Astrocyte (in vitro differentiated cells and primary cell): ENCODE results near the gene OPN1SW. TPM values are rescaled to one million over a fixed set of nuclear protein-coding genes. Genes with fewer than 3 reads are reported as not detected.
A peak's percentile ranks its signal among the peaks of the same experiment; 100 is the strongest.

Experiments
- DNase-seq: peaks from one replicate; pipeline ENCODE4 v3.0.0-alpha.2; 2010; ENCODE audit warnings: low read depth
- FAIRE-seq: peaks from 2 replicates; lab custom pipeline; 2011; peaks lifted over from hg19 to GRCh38; lab: Jason Lieb, UNC
- H2AFZ ChIP-seq: 2 replicates; pipeline ENCODE4 v1.6.0; 2012; ENCODE audit warnings: low read depth, low read length, inconsistent platforms
- H3K27ac ChIP-seq: 2 replicates; pipeline ENCODE4 v1.5.1; 2011; ENCODE audit warnings: low read depth, low read length, inconsistent platforms
- H3K27me3 ChIP-seq: 2 replicates; pipeline ENCODE4 v1.6.0; 2011; ENCODE audit warnings: low read length, inconsistent platforms; ENCODE audit not compliant: insufficient read depth
- H3K36me3 ChIP-seq: 2 replicates; pipeline ENCODE4 v1.5.1; 2011; ENCODE audit warnings: low read length, inconsistent platforms; ENCODE audit not compliant: insufficient read depth
- H3K4me1 ChIP-seq: 2 replicates; pipeline ENCODE4 v1.5.1; 2011; ENCODE audit warnings: low read length, inconsistent platforms; ENCODE audit not compliant: insufficient read depth
- H3K4me2 ChIP-seq: 2 replicates; pipeline ENCODE4 v1.6.0; 2012; ENCODE audit warnings: low read length, inconsistent platforms
- H3K4me3 ChIP-seq: 2 replicates; pipeline ENCODE4 v1.5.1; 2011; ENCODE audit warnings: low read depth, mild to moderate bottlenecking, low read length, inconsistent platforms; ENCODE audit not compliant: insufficient read depth
- H3K79me2 ChIP-seq: 2 replicates; pipeline ENCODE4 v1.6.0; 2012; ENCODE audit warnings: mild to moderate bottlenecking, low read length, inconsistent platforms; ENCODE audit not compliant: insufficient read depth
- H3K9ac ChIP-seq: 2 replicates; pipeline ENCODE4 v1.6.0; 2012; ENCODE audit warnings: mild to moderate bottlenecking, low read length, inconsistent platforms
- H3K9me3 ChIP-seq: 2 replicates; pipeline ENCODE4 v1.5.1; 2012; ENCODE audit warnings: low read depth, mild to moderate bottlenecking, low read length, inconsistent platforms; ENCODE audit not compliant: insufficient read depth
- H4K20me1 ChIP-seq: 2 replicates; pipeline ENCODE4 v1.6.0; 2012; ENCODE audit warnings: low read length, inconsistent platforms; ENCODE audit not compliant: insufficient read depth
- H3K27ac Mint-ChIP-seq: one replicate; pipeline ENCODE4 v1.8.0; 2021; ENCODE audit warnings: mild to moderate bottlenecking, mixed read lengths; ENCODE audit not compliant: unreplicated experiment
- H3K27me3 Mint-ChIP-seq: one replicate; pipeline ENCODE4 v1.8.0; 2021; ENCODE audit warnings: low read depth, mixed read lengths; ENCODE audit not compliant: unreplicated experiment
- H3K36me3 Mint-ChIP-seq: one replicate; pipeline ENCODE4 v1.8.0; 2021; ENCODE audit warnings: low read depth, mixed read lengths; ENCODE audit not compliant: unreplicated experiment
- H3K4me1 Mint-ChIP-seq: one replicate; pipeline ENCODE4 v1.8.0; 2021; ENCODE audit warnings: low read depth, mixed read lengths; ENCODE audit not compliant: unreplicated experiment
- H3K4me3 Mint-ChIP-seq: one replicate; pipeline ENCODE4 v1.8.0; 2021; ENCODE audit warnings: mild to moderate bottlenecking, moderate library complexity, mixed read lengths; ENCODE audit not compliant: unreplicated experiment
- H3K9me3 Mint-ChIP-seq: one replicate; pipeline ENCODE4 v1.8.0; 2021; ENCODE audit warnings: mild to moderate bottlenecking, mixed read lengths; ENCODE audit not compliant: unreplicated experiment
- EZH2 ChIP-seq: IDR thresholded peaks from 2 replicates; pipeline ENCODE4 v1.6.1; 2012; ENCODE audit warnings: mild to moderate bottlenecking, low read length, inconsistent platforms; ENCODE audit not compliant: insufficient read depth
- total RNA-seq: library from RNA; stranded (reverse); gene quantifications from 2 replicates; pipeline ENCODE4 v1.2.1, GENCODE V29; 2021
- TF ChIP-seq, protein P1 (sequence below): IDR thresholded peaks from 2 replicates; pipeline ENCODE4 v1.5.1; 2011; ENCODE audit warnings: low read depth, mild to moderate bottlenecking, inconsistent platforms, low read length, moderate library complexity; ENCODE audit not compliant: insufficient read depth

OPN1SW gene
- total RNA-seq, 1 donor from 2014 or later = not detected

DNA sequence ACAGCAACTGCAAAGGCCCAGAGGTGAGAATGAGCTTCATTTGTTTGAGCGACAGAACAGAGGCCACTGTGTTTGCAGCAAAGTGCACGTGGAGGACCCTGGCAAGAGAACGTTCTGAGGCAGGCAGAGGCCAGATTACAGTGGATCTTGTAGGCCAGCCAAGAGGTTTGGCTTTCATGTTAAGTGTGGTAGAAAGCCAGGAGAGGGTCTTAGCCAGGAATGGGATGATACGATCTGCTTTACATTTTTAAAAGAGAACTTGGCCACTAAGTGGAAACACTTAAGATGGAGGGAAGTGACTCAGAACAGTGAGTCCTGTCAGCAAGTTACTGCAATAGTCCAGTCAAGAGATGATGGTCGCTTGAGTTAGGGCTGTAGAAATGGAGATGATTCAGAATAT lies 20.7 kb upstream of the OPN1SW start:
- no peak for FAIRE-seq
- peaks cover 3% of the 10 kb centered on the region for H3K9me3 Mint-ChIP-seq
- peak; percentile 89 for DNase-seq
- H3K9me3 ChIP-seq = no peaks in the 10 kb centered on the region
- H3K9ac ChIP-seq = no peak overlapping the region
- no peaks in the 10 kb centered on the region for H4K20me1 ChIP-seq
- H3K4me2 ChIP-seq = peak overlapping the region; percentile 11
- no peak overlapping the region for H2AFZ ChIP-seq
- no peak overlapping the region for H3K4me3 ChIP-seq
- H3K79me2 ChIP-seq = no peaks in the 10 kb centered on the region
- H3K4me1 Mint-ChIP-seq = peaks cover 14% of the 10 kb centered on the region
- peak overlapping the region; percentile 55 for H3K27ac Mint-ChIP-seq
- H3K27me3 Mint-ChIP-seq = peaks cover 2% of the 10 kb centered on the region
- H3K36me3 ChIP-seq = no peaks in the 10 kb centered on the region
- no peak for TF ChIP-seq EZH2
- TF ChIP-seq, protein P1, sequence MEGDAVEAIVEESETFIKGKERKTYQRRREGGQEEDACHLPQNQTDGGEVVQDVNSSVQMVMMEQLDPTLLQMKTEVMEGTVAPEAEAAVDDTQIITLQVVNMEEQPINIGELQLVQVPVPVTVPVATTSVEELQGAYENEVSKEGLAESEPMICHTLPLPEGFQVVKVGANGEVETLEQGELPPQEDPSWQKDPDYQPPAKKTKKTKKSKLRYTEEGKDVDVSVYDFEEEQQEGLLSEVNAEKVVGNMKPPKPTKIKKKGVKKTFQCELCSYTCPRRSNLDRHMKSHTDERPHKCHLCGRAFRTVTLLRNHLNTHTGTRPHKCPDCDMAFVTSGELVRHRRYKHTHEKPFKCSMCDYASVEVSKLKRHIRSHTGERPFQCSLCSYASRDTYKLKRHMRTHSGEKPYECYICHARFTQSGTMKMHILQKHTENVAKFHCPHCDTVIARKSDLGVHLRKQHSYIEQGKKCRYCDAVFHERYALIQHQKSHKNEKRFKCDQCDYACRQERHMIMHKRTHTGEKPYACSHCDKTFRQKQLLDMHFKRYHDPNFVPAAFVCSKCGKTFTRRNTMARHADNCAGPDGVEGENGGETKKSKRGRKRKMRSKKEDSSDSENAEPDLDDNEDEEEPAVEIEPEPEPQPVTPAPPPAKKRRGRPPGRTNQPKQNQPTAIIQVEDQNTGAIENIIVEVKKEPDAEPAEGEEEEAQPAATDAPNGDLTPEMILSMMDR = no peak
- H3K27me3 ChIP-seq = no peaks in the 10 kb centered on the region
- H3K4me3 Mint-ChIP-seq = no peak overlapping the region
- H3K36me3 Mint-ChIP-seq = peaks cover 25% of the 10 kb centered on the region
- H3K27ac ChIP-seq = no peak overlapping the region
- H3K4me1 ChIP-seq = peaks cover 7% of the 10 kb centered on the region

DNA sequence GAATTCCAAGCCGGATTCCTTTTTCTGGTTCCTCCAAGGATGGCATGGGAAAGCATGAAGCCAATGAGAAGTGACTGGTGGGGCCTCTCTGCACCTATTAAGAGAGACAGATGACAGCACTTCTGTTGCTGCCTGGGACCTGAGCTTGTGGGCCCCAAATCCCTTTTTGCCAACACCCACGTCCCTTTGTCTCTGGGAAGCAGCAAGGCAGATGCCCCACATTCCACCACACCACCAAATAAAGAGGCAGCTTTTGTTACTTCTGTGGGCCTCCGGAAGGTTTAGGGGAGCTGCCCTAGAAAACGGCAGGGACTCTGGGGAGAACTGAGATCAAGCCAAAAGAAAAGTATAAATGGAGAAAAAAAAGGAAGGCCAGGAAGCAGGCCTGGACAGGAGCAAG lies 19.5 kb upstream of the OPN1SW start:
- TF ChIP-seq, protein P1 = no peak
- TF ChIP-seq EZH2 = no peak
- H3K4me3 Mint-ChIP-seq = no peak overlapping the region
- Histone ChIP-seq H3K4me1 (peaks cover 12% of the 10 kb centered on the region), H3K27ac (no peak overlapping the region), H3K9ac (no peak overlapping the region), H3K36me3 (no peaks in the 10 kb centered on the region), H3K4me2 (no peak overlapping the region), H4K20me1 (no peaks in the 10 kb centered on the region), H3K4me3 (no peak overlapping the region), H3K9me3 (no peaks in the 10 kb centered on the region), H3K27me3 (no peaks in the 10 kb centered on the region), H3K79me2 (no peaks in the 10 kb centered on the region), H2AFZ (no peak overlapping the region)
- DNase-seq (no peak), FAIRE-seq (no peak)
- H3K36me3 Mint-ChIP-seq = peaks cover 23% of the 10 kb centered on the region
- peaks cover 3% of the 10 kb centered on the region for H3K9me3 Mint-ChIP-seq
- H3K27me3 Mint-ChIP-seq = peaks cover 3% of the 10 kb centered on the region
- H3K4me1 Mint-ChIP-seq = peaks cover 14% of the 10 kb centered on the region
- H3K27ac Mint-ChIP-seq = peak overlapping the region; percentile 26

DNA sequence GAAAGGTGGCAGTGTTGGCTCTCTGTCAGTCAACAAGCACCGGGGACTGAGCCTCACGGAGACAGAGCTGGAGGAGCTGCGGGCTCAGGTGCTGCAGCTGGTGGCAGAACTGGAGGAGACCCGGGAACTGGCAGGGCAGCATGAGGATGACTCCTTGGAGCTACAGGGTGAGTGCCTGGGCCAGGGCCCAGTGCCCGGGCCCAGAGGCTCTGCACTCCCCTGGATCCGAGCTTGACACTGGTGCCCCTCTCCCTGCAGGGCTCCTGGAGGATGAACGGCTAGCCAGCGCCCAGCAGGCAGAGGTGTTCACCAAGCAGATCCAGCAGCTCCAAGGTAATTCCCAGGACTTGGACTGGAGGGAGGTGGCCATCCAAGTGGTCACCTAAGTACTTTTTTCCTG lies 18.8 kb upstream of the OPN1SW start:
- TF ChIP-seq, protein P1 = no peak
- TF ChIP-seq EZH2 = no peak
- Histone ChIP-seq H3K27ac (no peak overlapping the region), H3K4me2 (no peak overlapping the region), H3K9ac (no peak overlapping the region), H3K4me3 (no peak overlapping the region), H3K79me2 (no peaks in the 10 kb centered on the region), H3K36me3 (no peaks in the 10 kb centered on the region), H3K4me1 (peaks cover 12% of the 10 kb centered on the region), H2AFZ (no peak overlapping the region), H4K20me1 (no peaks in the 10 kb centered on the region), H3K9me3 (no peaks in the 10 kb centered on the region), H3K27me3 (no peaks in the 10 kb centered on the region)
- H3K4me1 Mint-ChIP-seq = peaks cover 14% of the 10 kb centered on the region
- H3K9me3 Mint-ChIP-seq = peaks cover 3% of the 10 kb centered on the region
- FAIRE-seq (no peak), DNase-seq (no peak)
- peaks cover 24% of the 10 kb centered on the region for H3K36me3 Mint-ChIP-seq
- no peak overlapping the region for H3K27ac Mint-ChIP-seq
- H3K27me3 Mint-ChIP-seq = peaks cover 5% of the 10 kb centered on the region
- H3K4me3 Mint-ChIP-seq = no peak overlapping the region
